ENCODE results near the gene OTOGL.

GRCh38 chr12:80293759-80294158, 194.4 kb downstream of the OTOGL start:
- no peak for TF ChIP-seq CTCF (conservative IDR thresholded peaks at IDR 0.05; ENCODE audit: low read length)
- TF ChIP-seq EZH2phosphoT487 (IDR thresholded peaks at IDR 0.05; ENCODE audit: borderline replicate concordance, low read depth, low read length) = no peak
